Liver (tissue), 3 donors: ENCODE data around the gene RAD9B.

Source experiments
- ATF3 ChIP-seq: IDR thresholded peaks from 2 replicates; pipeline ENCODE4 v1.6.1; 2016; ENCODE audit warnings: antibody characterized with exemption
- CTCF ChIP-seq: fragments of 150-350 bp; IDR thresholded peaks from 2 replicates; pipeline ENCODE4 v1.5.1; 2017; ENCODE audit warnings: improper control_type of control experiment, low read depth, low read length; ENCODE audit not compliant: missing input control
- FOXA1 ChIP-seq: IDR thresholded peaks from 2 replicates; pipeline ENCODE4 v1.6.1; 2016; ENCODE audit warnings: antibody characterized with exemption
- JUND ChIP-seq, 2 donors: IDR thresholded peaks; 2 replicates each; pipeline ENCODE4 v1.6.1; 2016; ENCODE audit warnings: antibody characterized with exemption in 2 of 2
- RAD21 ChIP-seq, 2 donors: IDR thresholded peaks; 2 replicates each; pipeline ENCODE4 v1.6.1; 2016; ENCODE audit warnings: antibody characterized with exemption in 2 of 2, mild to moderate bottlenecking in 2 of 2
- REST ChIP-seq: IDR thresholded peaks from 2 replicates; pipeline ENCODE4 v1.6.1; 2016; ENCODE audit warnings: antibody characterized with exemption, mild to moderate bottlenecking
- SP1 ChIP-seq: IDR thresholded peaks from 2 replicates; pipeline ENCODE4 v1.6.1; 2018; ENCODE audit warnings: antibody characterized with exemption, mild to moderate bottlenecking
- YY1 ChIP-seq: IDR thresholded peaks from 2 replicates; pipeline ENCODE4 v1.6.1; 2016; ENCODE audit warnings: antibody characterized with exemption, mild to moderate bottlenecking
- ZBTB33 ChIP-seq: IDR thresholded peaks from 2 replicates; pipeline ENCODE4 v1.6.1; 2016; ENCODE audit warnings: antibody characterized with exemption
- donor health status: healthy.
- donor health status: healthy.

- TF ChIP-seq CTCF = no peak
- no peak for TF ChIP-seq FOXA1
- TF ChIP-seq YY1 = no peak
- no peak for TF ChIP-seq ATF3
- no peak for TF ChIP-seq SP1
- TF ChIP-seq REST = no peak
- TF ChIP-seq ZBTB33 = no peak
- TF ChIP-seq RAD21 (IDR thresholded peaks at IDR 0.05) = no peak
- TF ChIP-seq JUND (IDR thresholded peaks at IDR 0.05) = no peak
Measured at GRCh38 chr12:110532644-110533043, 30.5 kb downstream of the RAD9B start.
